ENCODE data around the gene PCDHGB3.
"Not testable (repeated sequence)": the region's sequence is repeated elsewhere in the genome, so short reads cannot be mapped to it uniquely, and the experiment has no call there.

Gene PCDHGB3

GRCh38 chr5:141359790-141360426 is 10.1 kb upstream of the PCDHGB3 start, which contains the start of gene PCDHGB2:
Gene PCDHGB2 (plus strand): TSS chr5:141359994. CDS start chr5:141360136, 142 bp downstream.
- DNase-seq = no peak

- DNase-seq = no peak
Observed at GRCh38 chr5:141360685-141361084, 9.4 kb upstream of the PCDHGB3 start.

- no peak for DNase-seq
Observed at GRCh38 chr5:141362719-141363118, 7.3 kb upstream of the PCDHGB3 start.

- DNase-seq = no peak
Observed at GRCh38 chr5:141363952-141364660, 5.9 kb upstream of the PCDHGB3 start, which contains the start of gene PCDHGA5. Gene PCDHGA5 (plus strand): TSS chr5:141364162. CDS start chr5:141364331, 169 bp downstream.

GRCh38 chr5:141366016-141366896 is 3.8 kb upstream of the PCDHGB3 start:
- no peak for DNase-seq

GRCh38 chr5:141371572-141372475 is 1.8 kb downstream of the PCDHGB3 start:
- no peak for DNase-seq

- no peak for DNase-seq
Observed at GRCh38 chr5:141373673-141374317, 3.8 kb downstream of the PCDHGB3 start, which contains the start of gene PCDHGA6. Gene PCDHGA6 (plus strand): TSS chr5:141373891. CDS start chr5:141374084, 193 bp downstream.

- no peak for DNase-seq
Observed at GRCh38 chr5:141374627-141375026, 4.6 kb downstream of the PCDHGB3 start.

- not testable (repeated sequence) for DNase-seq
Observed at GRCh38 chr5:141375444-141376155, 5.6 kb downstream of the PCDHGB3 start.

- DNase-seq = peak; percentile 24
Observed at GRCh38 chr5:141382469-141383294, 12.6 kb downstream of the PCDHGB3 start, which contains the start of gene PCDHGA7. Gene PCDHGA7 (plus strand): TSS chr5:141382742. CDS start chr5:141382900, 158 bp downstream.

- no peak for DNase-seq
Observed at GRCh38 chr5:141383345-141383744, 13.3 kb downstream of the PCDHGB3 start.

GRCh38 chr5:141384471-141385267 is 14.6 kb downstream of the PCDHGB3 start:
- DNase-seq = no peak

- DNase-seq = not testable (repeated sequence)
Observed at GRCh38 chr5:141387557-141388311, 17.7 kb downstream of the PCDHGB3 start, which contains the start of gene PCDHGB4. Gene PCDHGB4 (plus strand): TSS chr5:141387698. CDS start chr5:141387885, 187 bp downstream.

GRCh38 chr5:141388661-141389060 is 18.6 kb downstream of the PCDHGB3 start:
- no peak for DNase-seq

- DNase-seq = no peak
Observed at GRCh38 chr5:141389153-141390042, 19.4 kb downstream of the PCDHGB3 start.

GRCh38 chr5:141392429-141393198 is 22.6 kb downstream of the PCDHGB3 start, which contains the start of gene PCDHGA8:
Gene PCDHGA8 (plus strand): TSS chr5:141392633. CDS start chr5:141392814, 181 bp downstream.
- no peak for DNase-seq
